B cell (primary cell): ENCODE data around the gene ZNF710.

ENCODE experiments used
- CTCF ChIP-seq: fragments of 200-600 bp; IDR thresholded peaks from one replicate; pipeline ENCODE4 v1.8.0; 2022; ENCODE audit warnings: antibody characterized with exemption, mild to moderate bottlenecking
- EZH2 ChIP-seq: IDR thresholded peaks from 2 replicates; pipeline ENCODE4 v1.6.1; 2012; ENCODE audit warnings: borderline replicate concordance, low read depth, mild to moderate bottlenecking, moderate library complexity, low read length; ENCODE audit not compliant: insufficient read depth, poor library complexity, severe bottlenecking

- TF ChIP-seq CTCF = no peak
- no peak for TF ChIP-seq EZH2
Observed at GRCh38 chr15:90044916-90045371, 43.8 kb downstream of the ZNF710 start.
